ENCODE measurements around the gene RGS1.

- TF ChIP-seq POLR2AphosphoS5 (IDR thresholded peaks at IDR 0.05; ENCODE audit: low read depth, low read length) = no peak
- no peak for TF ChIP-seq REST (IDR thresholded peaks at IDR 0.05; ENCODE audit: insufficient read depth in 1 of 2, low read depth in 2 of 2, low read length in 2 of 2)
Observed at GRCh38 chr1:192529031-192529755, 46.4 kb upstream of the RGS1 start.
